DMS153 treated with DMSO at 0.1 percent for 48 hours (cell line): ENCODE measurements around the gene XDH.

Experiments
- DNase-seq: peaks from one replicate; lab custom pipeline; 2025; ENCODE audit not compliant: unreplicated experiment; lab: John Stamatoyannopoulos, UW

Gene XDH

DNA sequence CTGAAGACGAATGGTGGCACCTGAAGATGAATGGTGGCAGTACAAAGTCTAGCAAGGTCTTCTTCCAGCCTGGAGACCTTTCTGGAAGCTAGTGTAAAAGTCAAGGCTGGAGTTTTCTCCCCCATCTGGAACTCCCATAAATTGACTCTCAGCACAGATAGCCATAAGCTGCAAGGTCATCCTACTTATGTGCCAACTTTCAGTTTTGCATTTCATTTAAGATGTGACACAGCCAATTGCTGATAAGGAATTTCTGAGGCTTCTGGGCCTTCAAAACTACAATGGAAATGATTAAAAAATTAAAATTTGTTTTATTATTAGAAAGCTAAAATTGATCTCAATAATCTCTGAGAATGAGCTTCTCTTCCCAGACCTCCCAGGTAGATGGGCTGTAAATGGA lies 10.2 kb downstream of the XDH start:
- DNase-seq, result no peak

DNA sequence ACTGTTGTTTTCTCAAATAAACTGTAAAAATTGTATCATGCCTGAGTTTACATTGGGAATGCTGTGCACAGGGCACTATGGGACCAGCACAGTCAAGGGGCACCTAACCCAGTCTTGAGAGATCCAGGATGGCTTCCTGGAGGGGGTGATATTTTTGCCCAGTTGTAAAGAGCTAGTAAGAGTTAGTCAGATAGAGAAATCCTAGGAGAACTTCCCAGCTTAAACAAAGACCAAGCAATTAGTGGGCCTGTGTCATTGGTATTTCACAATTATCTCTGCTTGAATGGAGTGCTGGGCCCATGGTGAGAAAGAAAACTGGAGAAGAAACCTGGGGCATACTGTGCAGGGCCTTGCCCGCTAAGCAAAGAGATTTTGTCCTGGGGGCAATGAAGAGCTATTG lies 12.2 kb downstream of the XDH start:
- DNase-seq, result no peak

DNA sequence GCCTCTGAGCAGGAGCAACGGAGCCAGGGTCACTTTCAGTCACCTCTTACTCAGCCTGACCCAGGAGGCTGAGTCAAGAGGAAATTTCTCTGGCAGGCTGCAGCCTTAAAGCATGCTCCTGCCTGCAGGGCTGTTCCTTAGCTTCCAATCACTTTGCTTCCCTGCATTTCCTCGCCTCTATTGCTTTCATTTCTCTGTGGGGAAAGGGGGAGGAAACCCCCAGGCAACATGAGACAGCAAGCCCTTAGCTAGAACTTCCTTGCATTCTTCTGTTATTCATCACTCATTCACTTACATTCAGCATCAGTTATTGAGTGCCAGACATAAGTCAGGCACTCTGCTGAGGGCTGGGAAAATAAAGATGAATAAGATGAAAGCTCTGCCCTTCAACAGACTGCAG lies 13.0 kb downstream of the XDH start:
- DNase-seq, result no peak

- DNase-seq, result no peak
These were observed 15.7 kb downstream of the XDH start for GRCh38 chr2:31398881-31399280.

- no peak for DNase-seq
These were observed 17.4 kb downstream of the XDH start for GRCh38 chr2:31397094-31397493.

DNA sequence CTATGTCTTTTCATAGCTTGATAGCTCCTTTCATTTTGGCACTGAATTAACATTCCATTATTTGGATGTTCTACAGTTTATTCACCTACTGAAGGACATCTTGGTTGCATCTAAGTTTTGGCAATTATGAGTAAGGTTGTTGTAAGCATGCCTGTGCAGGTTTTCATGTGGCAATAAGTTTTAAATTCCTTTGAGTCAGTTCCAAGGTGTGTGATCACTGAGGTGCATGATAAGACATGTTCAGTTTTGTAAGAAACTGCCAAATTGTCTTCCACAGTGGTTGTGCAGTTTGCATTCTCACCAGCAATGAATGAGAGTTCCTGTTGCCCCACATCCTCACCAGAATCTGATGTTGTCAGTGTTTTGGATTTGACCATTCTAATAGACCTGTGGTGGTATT lies 24.2 kb downstream of the XDH start:
- no peak for DNase-seq

GRCh38 chr2:31388736-31389135 lies 25.8 kb downstream of the XDH start:
- no peak for DNase-seq

DNA sequence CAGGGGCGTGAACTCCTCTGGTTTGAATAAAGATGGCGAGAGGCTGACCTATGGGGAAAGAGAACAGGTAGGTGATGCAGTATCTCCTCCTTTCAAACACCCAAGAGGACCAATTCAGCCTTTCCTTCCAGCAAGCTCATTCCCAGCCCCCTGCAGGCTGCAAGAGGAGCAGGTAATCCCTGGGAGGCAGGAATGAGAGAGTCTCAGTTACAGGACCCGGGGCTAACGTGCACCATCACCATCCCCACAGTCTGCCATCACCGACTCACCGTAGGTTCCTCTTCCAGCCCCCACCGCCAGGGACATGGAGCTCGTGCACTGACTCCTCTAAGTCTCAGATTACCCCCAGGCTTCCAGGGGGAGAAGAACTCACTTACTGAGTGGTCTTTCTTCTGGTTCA lies 26.7 kb downstream of the XDH start:
- DNase-seq, result no peak

GRCh38 chr2:31386648-31387047 lies 27.9 kb downstream of the XDH start:
- DNase-seq, result no peak

DNA sequence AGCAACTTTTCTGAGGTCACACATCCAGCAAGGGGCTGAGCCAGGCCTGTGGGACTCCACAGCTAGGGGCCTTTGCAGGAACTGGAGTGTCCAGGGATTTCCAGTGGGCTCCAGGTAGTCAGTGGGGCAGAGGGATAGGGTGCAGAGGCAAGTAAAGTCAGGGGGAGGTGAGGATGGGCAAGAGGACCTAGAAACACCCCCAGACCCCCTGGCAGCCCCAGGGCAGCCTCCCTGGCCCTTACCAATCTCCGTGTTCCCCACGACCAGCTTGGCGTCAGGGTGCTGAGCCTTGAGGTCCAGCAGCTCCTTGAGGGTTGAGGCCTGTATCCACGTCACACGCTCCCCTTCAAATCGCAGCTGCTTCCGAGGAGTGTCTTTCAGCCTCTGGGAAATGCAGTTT lies 28.4 kb downstream of the XDH start:
- no peak for DNase-seq

DNA sequence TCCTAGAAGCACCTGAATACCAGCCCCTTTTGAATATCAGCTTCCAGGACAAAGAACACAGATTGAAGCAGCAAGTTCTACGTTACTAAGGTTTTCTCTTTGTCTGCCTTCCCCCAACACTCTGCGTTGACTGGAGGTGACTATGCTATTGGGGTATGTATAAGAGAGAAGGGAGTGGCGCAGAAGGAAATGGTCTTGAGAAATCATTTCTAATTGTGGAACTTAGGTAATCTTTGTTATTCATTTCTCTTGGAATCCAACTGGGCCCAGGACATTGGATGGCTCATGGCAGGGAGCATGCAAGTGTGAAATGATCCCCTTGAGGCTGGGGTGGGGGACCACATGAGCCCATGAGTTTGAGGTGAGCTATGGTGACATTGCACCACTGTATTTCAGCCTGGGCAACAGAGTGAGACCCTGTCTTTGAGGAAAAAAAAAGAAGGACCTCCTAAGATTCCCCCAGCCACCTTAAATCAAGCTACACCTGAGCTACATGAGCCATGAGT lies 29.7 kb downstream of the XDH start:
- DNase-seq, result no peak

- DNase-seq, result no peak
These were observed 30.2 kb downstream of the XDH start for GRCh38 chr2:31384351-31384750.

GRCh38 chr2:31383471-31384153 lies 30.9 kb downstream of the XDH start:
- no peak for DNase-seq

DNA sequence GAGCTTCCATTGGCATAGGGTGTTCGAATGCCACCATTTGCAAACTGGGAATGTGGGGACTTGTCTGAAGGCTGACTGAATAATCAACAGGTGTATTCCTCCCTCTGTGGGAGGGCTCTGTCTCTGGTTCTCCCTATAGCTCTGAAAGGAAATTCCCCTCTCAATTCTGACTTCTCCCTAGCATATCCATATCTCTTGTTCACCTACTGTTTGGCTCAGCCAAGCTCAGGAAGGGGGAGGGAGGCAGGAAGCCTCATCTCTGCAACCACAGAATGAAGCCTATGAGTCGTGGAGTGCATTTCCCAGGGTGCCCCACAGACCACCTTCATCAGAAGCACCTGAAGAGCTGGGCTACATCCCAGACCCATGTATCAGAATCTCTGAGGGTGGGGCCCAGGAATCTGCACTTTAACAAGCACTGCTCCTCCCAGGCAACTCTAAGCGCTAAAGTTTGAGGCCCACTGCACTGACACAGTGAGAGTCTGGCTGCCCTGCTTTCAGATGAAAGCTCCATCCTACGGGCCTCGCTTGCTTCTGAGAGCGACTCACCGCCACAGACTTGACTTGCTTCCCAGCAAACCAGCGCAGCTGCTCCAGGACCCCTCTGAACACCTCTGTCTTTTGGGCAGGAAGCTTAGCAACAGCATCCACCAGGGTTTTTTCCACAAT lies 32.0 kb downstream of the XDH start:
- no peak for DNase-seq

DNA sequence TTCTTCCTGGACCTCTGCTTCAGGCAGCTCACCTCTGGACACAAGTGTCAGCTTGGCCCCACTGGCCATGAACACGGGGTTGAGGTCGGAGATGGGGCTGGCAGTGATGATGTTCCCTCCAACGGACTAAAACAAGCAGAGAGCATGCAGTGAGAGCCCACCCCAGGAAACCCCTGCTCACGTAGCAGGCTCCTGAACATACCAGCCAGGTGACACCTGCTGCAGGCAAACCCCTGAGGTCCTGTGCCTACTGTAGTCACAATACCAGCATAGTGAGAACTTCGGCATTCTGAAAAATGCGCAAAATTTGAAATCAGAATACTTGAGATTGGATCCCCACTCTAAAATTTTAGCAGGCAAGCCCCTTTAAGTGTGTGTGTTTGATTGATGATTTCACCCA lies 32.9 kb downstream of the XDH start:
- no peak for DNase-seq

DNA sequence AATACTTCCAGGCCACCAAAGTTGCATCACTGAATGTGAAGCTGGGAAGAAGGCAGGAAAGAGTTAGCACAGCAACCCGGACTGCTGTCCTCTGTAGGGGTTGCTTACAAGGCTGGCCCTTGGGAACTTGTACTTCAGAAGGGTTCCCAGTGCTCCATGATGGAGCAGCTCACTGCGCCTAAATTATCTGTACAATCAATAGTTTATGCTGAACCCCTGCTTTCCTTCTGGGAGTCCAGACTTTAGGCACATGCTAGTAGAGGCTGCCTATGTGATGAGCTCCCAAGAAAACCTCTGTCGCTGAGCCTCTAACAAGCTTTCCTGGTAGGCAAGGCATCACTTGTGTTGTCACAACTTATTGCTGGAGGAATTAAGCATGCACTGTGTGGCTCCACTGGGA lies 34.3 kb downstream of the XDH start:
- no peak for DNase-seq

GRCh38 chr2:31379747-31380146 lies 34.8 kb downstream of the XDH start:
- DNase-seq, result no peak

DNA sequence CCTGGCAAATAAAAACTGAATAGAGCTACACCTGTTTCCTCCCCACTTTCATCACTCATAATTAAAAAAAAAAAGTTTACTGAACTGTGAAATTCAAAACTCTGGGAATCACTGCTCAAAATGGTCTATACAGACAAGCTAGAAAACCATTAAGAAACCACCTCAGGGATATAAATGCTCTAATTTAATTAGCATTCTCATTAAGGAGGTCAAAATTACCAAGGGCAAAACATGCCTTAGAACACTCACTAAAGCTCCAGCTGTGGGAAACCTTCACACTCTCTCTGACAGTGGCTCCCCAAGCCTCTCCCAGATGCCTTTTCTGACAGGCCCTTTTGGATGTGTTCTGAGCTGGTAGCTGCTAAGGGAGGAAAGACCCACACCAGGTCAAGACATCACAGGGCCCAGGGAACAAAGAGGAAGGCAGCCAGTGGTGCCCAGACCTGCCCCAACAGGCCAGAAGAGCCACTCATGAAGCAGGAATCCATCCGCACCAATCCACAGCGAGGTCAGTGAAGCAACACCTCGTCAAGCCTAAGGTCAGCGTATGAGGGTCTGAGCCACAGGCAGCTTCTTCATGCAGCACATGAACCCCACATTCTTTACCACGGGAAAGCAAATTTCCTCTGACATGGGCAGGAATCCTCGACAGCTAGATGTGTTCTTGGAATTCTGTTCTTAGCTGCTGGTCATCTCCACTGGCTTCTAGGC lies 35.6 kb downstream of the XDH start:
- DNase-seq, result no peak

DNA sequence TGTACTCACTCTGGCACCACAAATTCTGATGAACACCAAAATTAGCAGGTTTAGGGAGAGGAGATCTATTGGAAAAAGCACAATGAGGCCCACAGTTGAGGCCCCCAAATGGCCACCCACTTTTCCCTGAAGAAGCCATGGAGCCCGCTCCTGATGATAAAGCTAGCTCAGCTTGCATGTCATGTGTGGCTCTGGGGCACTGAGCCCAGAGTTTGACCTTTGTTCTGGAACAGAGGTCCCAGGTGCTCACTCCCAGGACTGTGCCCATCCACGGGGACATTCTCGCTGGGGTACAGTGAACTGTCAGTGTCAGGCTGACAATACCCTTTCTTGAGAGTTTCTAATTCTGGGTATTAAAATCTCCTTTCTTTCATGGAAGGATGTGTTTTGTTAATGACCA lies 36.2 kb downstream of the XDH start:
- no peak for DNase-seq

- DNase-seq, result no peak
These were observed 41.4 kb downstream of the XDH start for GRCh38 chr2:31373127-31373526.

GRCh38 chr2:31372097-31372496 lies 42.4 kb downstream of the XDH start:
- no peak for DNase-seq

GRCh38 chr2:31371691-31372090 lies 42.9 kb downstream of the XDH start:
- DNase-seq, result no peak
